A549 (cell line): ENCODE data around the gene ANK2.

Experiments
- TF ChIP-seq, protein P1 (sequence below): fragments of 200-600 bp; sonication (generic); IDR thresholded peaks from 2 replicates; pipeline ENCODE4 v1.6.1; 2016; ENCODE audit warnings: antibody characterized with exemption, mild to moderate bottlenecking, moderate library complexity
- TF ChIP-seq, protein P2 (sequence below): fragments of >200 bp; sonication (Bioruptor Twin); formaldehyde crosslinking; IDR thresholded peaks from 3 replicates; pipeline ENCODE4 v1.5.1; 2016
- TF ChIP-seq, protein P3 (sequence below): IDR thresholded peaks from 2 replicates; pipeline ENCODE4 v1.6.1; 2012
- TF ChIP-seq, protein P4 (sequence below): IDR thresholded peaks from 2 replicates; pipeline ENCODE4 v1.6.1; 2012

- TF ChIP-seq, protein P1, sequence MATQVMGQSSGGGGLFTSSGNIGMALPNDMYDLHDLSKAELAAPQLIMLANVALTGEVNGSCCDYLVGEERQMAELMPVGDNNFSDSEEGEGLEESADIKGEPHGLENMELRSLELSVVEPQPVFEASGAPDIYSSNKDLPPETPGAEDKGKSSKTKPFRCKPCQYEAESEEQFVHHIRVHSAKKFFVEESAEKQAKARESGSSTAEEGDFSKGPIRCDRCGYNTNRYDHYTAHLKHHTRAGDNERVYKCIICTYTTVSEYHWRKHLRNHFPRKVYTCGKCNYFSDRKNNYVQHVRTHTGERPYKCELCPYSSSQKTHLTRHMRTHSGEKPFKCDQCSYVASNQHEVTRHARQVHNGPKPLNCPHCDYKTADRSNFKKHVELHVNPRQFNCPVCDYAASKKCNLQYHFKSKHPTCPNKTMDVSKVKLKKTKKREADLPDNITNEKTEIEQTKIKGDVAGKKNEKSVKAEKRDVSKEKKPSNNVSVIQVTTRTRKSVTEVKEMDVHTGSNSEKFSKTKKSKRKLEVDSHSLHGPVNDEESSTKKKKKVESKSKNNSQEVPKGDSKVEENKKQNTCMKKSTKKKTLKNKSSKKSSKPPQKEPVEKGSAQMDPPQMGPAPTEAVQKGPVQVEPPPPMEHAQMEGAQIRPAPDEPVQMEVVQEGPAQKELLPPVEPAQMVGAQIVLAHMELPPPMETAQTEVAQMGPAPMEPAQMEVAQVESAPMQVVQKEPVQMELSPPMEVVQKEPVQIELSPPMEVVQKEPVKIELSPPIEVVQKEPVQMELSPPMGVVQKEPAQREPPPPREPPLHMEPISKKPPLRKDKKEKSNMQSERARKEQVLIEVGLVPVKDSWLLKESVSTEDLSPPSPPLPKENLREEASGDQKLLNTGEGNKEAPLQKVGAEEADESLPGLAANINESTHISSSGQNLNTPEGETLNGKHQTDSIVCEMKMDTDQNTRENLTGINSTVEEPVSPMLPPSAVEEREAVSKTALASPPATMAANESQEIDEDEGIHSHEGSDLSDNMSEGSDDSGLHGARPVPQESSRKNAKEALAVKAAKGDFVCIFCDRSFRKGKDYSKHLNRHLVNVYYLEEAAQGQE, result no peak
- TF ChIP-seq, protein P2, sequence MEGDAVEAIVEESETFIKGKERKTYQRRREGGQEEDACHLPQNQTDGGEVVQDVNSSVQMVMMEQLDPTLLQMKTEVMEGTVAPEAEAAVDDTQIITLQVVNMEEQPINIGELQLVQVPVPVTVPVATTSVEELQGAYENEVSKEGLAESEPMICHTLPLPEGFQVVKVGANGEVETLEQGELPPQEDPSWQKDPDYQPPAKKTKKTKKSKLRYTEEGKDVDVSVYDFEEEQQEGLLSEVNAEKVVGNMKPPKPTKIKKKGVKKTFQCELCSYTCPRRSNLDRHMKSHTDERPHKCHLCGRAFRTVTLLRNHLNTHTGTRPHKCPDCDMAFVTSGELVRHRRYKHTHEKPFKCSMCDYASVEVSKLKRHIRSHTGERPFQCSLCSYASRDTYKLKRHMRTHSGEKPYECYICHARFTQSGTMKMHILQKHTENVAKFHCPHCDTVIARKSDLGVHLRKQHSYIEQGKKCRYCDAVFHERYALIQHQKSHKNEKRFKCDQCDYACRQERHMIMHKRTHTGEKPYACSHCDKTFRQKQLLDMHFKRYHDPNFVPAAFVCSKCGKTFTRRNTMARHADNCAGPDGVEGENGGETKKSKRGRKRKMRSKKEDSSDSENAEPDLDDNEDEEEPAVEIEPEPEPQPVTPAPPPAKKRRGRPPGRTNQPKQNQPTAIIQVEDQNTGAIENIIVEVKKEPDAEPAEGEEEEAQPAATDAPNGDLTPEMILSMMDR, result no peak
- TF ChIP-seq, protein P3, sequence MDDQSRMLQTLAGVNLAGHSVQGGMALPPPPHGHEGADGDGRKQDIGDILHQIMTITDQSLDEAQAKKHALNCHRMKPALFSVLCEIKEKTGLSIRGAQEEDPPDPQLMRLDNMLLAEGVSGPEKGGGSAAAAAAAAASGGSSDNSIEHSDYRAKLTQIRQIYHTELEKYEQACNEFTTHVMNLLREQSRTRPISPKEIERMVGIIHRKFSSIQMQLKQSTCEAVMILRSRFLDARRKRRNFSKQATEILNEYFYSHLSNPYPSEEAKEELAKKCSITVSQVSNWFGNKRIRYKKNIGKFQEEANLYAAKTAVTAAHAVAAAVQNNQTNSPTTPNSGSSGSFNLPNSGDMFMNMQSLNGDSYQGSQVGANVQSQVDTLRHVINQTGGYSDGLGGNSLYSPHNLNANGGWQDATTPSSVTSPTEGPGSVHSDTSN, result no peak
- TF ChIP-seq, protein P4, sequence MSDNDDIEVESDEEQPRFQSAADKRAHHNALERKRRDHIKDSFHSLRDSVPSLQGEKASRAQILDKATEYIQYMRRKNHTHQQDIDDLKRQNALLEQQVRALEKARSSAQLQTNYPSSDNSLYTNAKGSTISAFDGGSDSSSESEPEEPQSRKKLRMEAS, result no peak
Measured at GRCh38 chr4:113159942-113160545, 110.6 kb downstream of the ANK2 start.
